Measurements from ENCODE around the gene SEMA5B. TPM values are rescaled to one million over a fixed set of nuclear protein-coding genes. Genes with fewer than 3 reads are reported as not detected.
A peak's percentile ranks its signal among the peaks of the same experiment; 100 is the strongest.

The SEMA5B gene
- total and polyA plus RNA-seq, 9 of the 15 experiments (the other 6 are each of a cell fraction or from before 2014, with no cell fraction given) = not detected

DNA sequence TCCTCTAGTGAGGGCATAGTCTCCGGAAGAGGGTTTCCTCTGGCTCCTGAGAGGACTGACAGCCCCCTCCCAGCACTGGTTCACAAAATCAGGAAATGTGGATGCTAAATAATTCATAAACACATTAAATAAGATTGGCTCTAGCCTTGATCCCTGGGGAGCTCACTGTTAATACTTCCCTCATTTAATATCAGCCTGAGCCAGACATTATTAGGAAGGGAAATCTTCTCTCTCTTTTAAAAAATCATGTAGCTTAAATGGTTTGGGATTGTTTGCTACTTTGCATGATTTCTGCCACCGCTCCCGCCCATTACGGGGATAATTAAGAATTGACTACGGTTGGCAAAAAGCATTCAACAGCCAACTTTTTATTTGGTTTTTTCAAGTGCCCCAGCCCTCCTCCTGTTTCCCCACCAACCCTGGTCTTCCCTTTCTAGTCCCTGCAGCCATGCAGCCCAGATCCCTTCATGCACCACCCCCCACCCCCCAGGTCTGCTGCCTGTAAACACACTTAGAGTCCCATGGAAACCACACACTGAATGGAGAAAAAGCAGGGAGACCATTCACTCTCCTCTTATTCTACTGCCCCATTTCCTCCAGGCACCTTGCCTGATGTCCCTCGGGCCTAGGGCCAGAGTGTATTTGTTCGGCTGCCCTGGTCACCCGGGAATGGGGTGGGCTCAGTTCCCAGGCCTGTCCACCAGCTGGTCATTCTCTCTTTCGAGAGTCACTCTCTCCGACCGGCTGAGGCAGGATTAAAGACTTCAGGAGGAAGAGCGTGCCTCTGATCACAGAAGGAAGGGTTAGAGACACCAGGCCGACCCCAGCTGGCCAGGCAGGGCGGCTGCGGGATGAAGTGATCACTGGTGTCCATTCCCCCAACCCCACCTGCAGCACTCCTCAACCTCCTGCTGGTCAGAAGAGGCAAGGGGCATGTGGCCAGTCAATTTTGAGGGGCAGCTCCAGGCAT is 45.1 kb downstream of the SEMA5B start:
- no peak for FAIRE-seq
- no TSS peak for BruUV-seq (replicated peaks)

More for the DNA sequence above, 45.1 kb downstream of the SEMA5B start:
- POLR2A ChIA-PET = interaction anchor here (0.7 kb wide), 2 partner anchors 50 to 130 kb away, joined by 3 read pairs; no protein-coding TSS in a partner anchor
- no peak overlapping the region for H2AFZ ChIP-seq (ENCODE audit: low read depth, low read length)
- no peaks in the 10 kb centered on the region; the same call in 1 of the 2 replicates for H4K20me1 ChIP-seq (replicated peaks; ENCODE audit: control insufficient read depth, insufficient read depth, low read length)
- WGBS (ENCODE audit: insufficient coverage, low coverage, missing lambda C conversion rate) = 20% methylated on average over 14 of the region's 15 CpGs
- in situ Hi-C loops (cut with MboI) = no loop called here
- DNase-seq (ENCODE audit: extremely low read depth in 1 of 4, low spot score in 3 of 4) (peak in 1 of 4 experiments; percentile 20), ATAC-seq (peak; percentile 81)
- TF ChIP-seq FOXA1 (IDR thresholded peaks at IDR 0.05; ENCODE audit: borderline replicate concordance) (no peak), CTCF (IDR thresholded peaks at IDR 0.05 in 2 of 3, conservative IDR thresholded peaks at IDR 0.05 in 1 of 3; ENCODE audit: insufficient read depth in 2 of 3, low read depth in 1 of 3, low read length in 3 of 3) (peak; percentile 7 to 46 (median 31); a peak in 3 of 6 replicates)
- H3K79me2 ChIP-seq (ENCODE audit: control insufficient read depth, insufficient read depth, low read length) = no peaks in the 10 kb centered on the region
- peaks cover 5 to 60% of the 10 kb centered on the region in 2 experiments; a peak in 3 of 5 replicates for H3K27me3 ChIP-seq (ENCODE audit: control insufficient read depth in 2 of 2, insufficient read depth in 2 of 2, low read length in 2 of 2)
- peaks cover 0 to 4% of the 10 kb centered on the region in 2 experiments; a peak in 1 of 5 replicates for H3K4me1 ChIP-seq (replicated peaks in 1 of 2; ENCODE audit: control insufficient read depth in 2 of 2, insufficient read depth in 2 of 2, low read length in 2 of 2)
- no peaks in the 10 kb centered on the region for H3K9me1 ChIP-seq (ENCODE audit: control insufficient read depth, insufficient read depth, low read length)
- no peak overlapping the region for H3K4me2 ChIP-seq (ENCODE audit: insufficient read depth, low read length)
- no peak overlapping the region for H3K27ac ChIP-seq (ENCODE audit: extremely low read depth, low read depth, low read length)
- no peak overlapping the region for H3K4me3 ChIP-seq
- H3K9me3 ChIP-seq (replicated peaks; ENCODE audit: control insufficient read depth, insufficient read depth, low read depth, low read length) = no peaks in the 10 kb centered on the region
- no peaks in the 10 kb centered on the region for H3K36me3 ChIP-seq (ENCODE audit: control insufficient read depth, insufficient read depth, low read length)
- CTCF ChIA-PET (ENCODE audit: low intra/inter-chr PET ratio) = no interaction called here
- intact Hi-C loops (cut with micrococcal nuclease) = no loop called here
- no peak overlapping the region for H3K9ac ChIP-seq (ENCODE audit: insufficient read depth in 1 of 2, low read depth in 2 of 2, low read length in 2 of 2)

All from K562 (cell line).